K562 (cell line): ENCODE results near the gene ASXL2. TPM values are rescaled to one million over a fixed set of nuclear protein-coding genes. Genes with fewer than 3 reads are reported as not detected.

Experiments used
- ATAC-seq: fragments of 200-7000 bp; cut with Tn5 transposase; 3 replicates; pipeline ENCODE4 v1.9.1; 2020; ENCODE audit warnings: moderate library complexity
- BruUV-seq: library from RNA; stranded (reverse); fragments of 400-500 nt; replicated peaks from 2 replicates; lab custom pipeline; 2021; lab: Mats Ljungman, UMichigan
- CTCF ChIA-PET: fragments of 300-600 bp; formaldehyde crosslinking; extraction: SDS; loops from one replicate; lab custom pipeline; 2021; ENCODE audit warnings: low intra/inter-chr PET ratio; lab: Yijun Ruan, JAX
- POLR2A ChIA-PET: fragments of 300-600, 350-650 bp; sonication (Branson Sonifier 250); formaldehyde crosslinking; extraction: SDS; loops from one replicate; lab custom pipeline; 2021; ENCODE audit warnings: antibody characterized with exemption, inconsistent platforms; lab: Yijun Ruan, JAX
- DNase-seq, 4 experiments: peaks; one replicate each; pipeline versions ENCODE4 v3.0.0 to v3.0.0-alpha.2; 2011 to 2018; ENCODE audit warnings: low spot score in 3 of 4, mixed read lengths in 3 of 4; ENCODE audit errors: extremely low read depth in 1 of 4
- FAIRE-seq: peaks from 2 replicates; lab custom pipeline; 2011; peaks lifted over from hg19 to GRCh38; lab: Jason Lieb, UNC
- H2AFZ ChIP-seq: 2 replicates; pipeline ENCODE4 v1.6.0; 2011; ENCODE audit warnings: low read depth, low read length, control low read depth, inconsistent platforms
- H3K27ac ChIP-seq: fragments of 200-600 bp; 3 replicates; pipeline ENCODE4 v1.8.0; 2011; ENCODE audit warnings: low read depth, mild to moderate bottlenecking, control low read depth, inconsistent platforms, low read length, moderate library complexity, mixed read lengths; ENCODE audit errors: extremely low read depth
- H3K27me3 ChIP-seq, 2 experiments: fragments of 300-600 bp in 1 of 2; 2 replicates in 1 of 2; 3 replicates in 1 of 2; pipeline versions ENCODE4 v1.6.0 to v1.8.0; 2011; ENCODE audit warnings: inconsistent platforms in 2 of 2, low read length in 2 of 2, mild to moderate bottlenecking in 1 of 2, mixed read lengths in 1 of 2, moderate library complexity in 1 of 2; ENCODE audit not compliant: control insufficient read depth in 2 of 2, insufficient read depth in 2 of 2
- H3K36me3 ChIP-seq: fragments of 300-600 bp; 3 replicates; pipeline ENCODE4 v1.8.0; 2011; ENCODE audit warnings: mild to moderate bottlenecking, low read length, inconsistent platforms; ENCODE audit not compliant: control insufficient read depth, insufficient read depth
- H3K4me1 ChIP-seq, 2 experiments: fragments of 200-600 bp in 1 of 2; replicated peaks in 1 of 2; 2 replicates in 1 of 2; 3 replicates in 1 of 2; pipeline versions ENCODE4 v1.5.1 to v1.8.0; 2011; ENCODE audit warnings: inconsistent platforms in 2 of 2, low read length in 2 of 2, mild to moderate bottlenecking in 1 of 2, mixed read lengths in 1 of 2, moderate library complexity in 1 of 2; ENCODE audit not compliant: control insufficient read depth in 2 of 2, insufficient read depth in 2 of 2
- H3K4me2 ChIP-seq: 2 replicates; pipeline ENCODE4 v1.6.1; 2011; ENCODE audit warnings: low read length, control low read depth, inconsistent platforms, mixed read lengths; ENCODE audit not compliant: insufficient read depth
- H3K4me3 ChIP-seq: fragments of 200-600 bp; sonication (generic), shearing (Covaris generic); 2 replicates; pipeline ENCODE4 v1.5.1; 2016; ENCODE audit warnings: control low read depth, inconsistent platforms
- H3K79me2 ChIP-seq: fragments of 200-600 bp; 3 replicates; pipeline ENCODE4 v1.8.0; 2011; ENCODE audit warnings: low read length, inconsistent platforms; ENCODE audit not compliant: control insufficient read depth, insufficient read depth
- H3K9ac ChIP-seq, 2 experiments: 2 replicates each; pipeline versions ENCODE4 v1.6.0 to v1.6.1; 2011; ENCODE audit warnings: low read depth in 2 of 2, low read length in 2 of 2, control low read depth in 1 of 2, inconsistent platforms in 1 of 2, mild to moderate bottlenecking in 1 of 2, mixed read lengths in 1 of 2; ENCODE audit not compliant: insufficient read depth in 1 of 2
- H3K9me1 ChIP-seq: one replicate; pipeline ENCODE4 v1.6.0; 2011; ENCODE audit warnings: inconsistent platforms, mild to moderate bottlenecking, low read length, moderate library complexity; ENCODE audit not compliant: control insufficient read depth, insufficient read depth
- H3K9me3 ChIP-seq: replicated peaks from 2 replicates; pipeline ENCODE4 v1.5.1; 2011; ENCODE audit warnings: low read depth, low read length, inconsistent platforms; ENCODE audit not compliant: control insufficient read depth, insufficient read depth
- H4K20me1 ChIP-seq: replicated peaks from 2 replicates; pipeline ENCODE4 v1.6.1; 2011; ENCODE audit warnings: low read length, inconsistent platforms, mixed read lengths; ENCODE audit not compliant: control insufficient read depth, insufficient read depth
- BRD9 ChIP-seq: fragments of 450-650 bp; IDR thresholded peaks from 2 replicates; pipeline ENCODE4 v1.6.1; 2018; ENCODE audit warnings: low read depth; ENCODE audit not compliant: partially characterized antibody
- CTCF ChIP-seq, 3 experiments: IDR thresholded peaks in 2 of 3; conservative IDR thresholded peaks in 1 of 3; 2 replicates each; pipeline ENCODE4 v1.5.1; 2011 to 2012; ENCODE audit warnings: low read length in 3 of 3, mild to moderate bottlenecking in 3 of 3, control low read depth in 2 of 3, improper control_type of control experiment in 1 of 3, inconsistent platforms in 1 of 3, low read depth in 1 of 3, mixed read lengths in 1 of 3, moderate library complexity in 1 of 3; ENCODE audit not compliant: insufficient read depth in 2 of 3
- CTCFL ChIP-seq: IDR thresholded peaks from 2 replicates; pipeline ENCODE4 v1.6.1; 2011; ENCODE audit warnings: borderline replicate concordance, low read depth, mild to moderate bottlenecking, moderate library complexity, low read length; ENCODE audit not compliant: insufficient read depth, poor library complexity, severe bottlenecking
- EWSR1 ChIP-seq: fragments of 450-650 bp; IDR thresholded peaks from 2 replicates; pipeline ENCODE4 v1.6.1; 2018; ENCODE audit warnings: borderline replicate concordance, mild to moderate bottlenecking, low read depth, moderate library complexity; ENCODE audit not compliant: partially characterized antibody
- KLF6 ChIP-seq: fragments of 250-450 bp; sonication (Bioruptor Pico); IDR thresholded peaks from 2 replicates; pipeline ENCODE4 v1.4.0; 2020; ENCODE audit warnings: mild to moderate bottlenecking, moderate library complexity, borderline replicate concordance
- TCF3 ChIP-seq: sonication (generic); formaldehyde crosslinking; IDR thresholded peaks from 2 replicates; pipeline ENCODE4 v1.4.0; 2020; ENCODE audit warnings: mild to moderate bottlenecking, missing genetic modification reagents
- ZNF511 ChIP-seq: sonication (generic); formaldehyde crosslinking; IDR thresholded peaks from 2 replicates; pipeline ENCODE4 v1.8.0; 2022; ENCODE audit warnings: mild to moderate bottlenecking, missing genetic modification reagents
- WGBS: fragments of 100-300 bp; shearing (Covaris generic); methylation state at CpG from one replicate; pipeline ENCODE4 v1.1.6; 2016; ENCODE audit warnings: low coverage, mixed read lengths; ENCODE audit not compliant: insufficient coverage; ENCODE audit errors: missing lambda C conversion rate; 5-methylcytosine and 5-hydroxymethylcytosine counted together
- in situ Hi-C: fragments of 300-500 bp; cut with MboI; formaldehyde crosslinking; loops from 4 replicates; pipeline ENCODE4 v1.15.0; 2018; ENCODE audit warnings: inconsistent platforms, mixed read lengths
- intact Hi-C: fragments of 100-400 bp; cut with micrococcal nuclease; formaldehyde crosslinking; loops from 2 replicates; pipeline ENCODE4 v1.14.2; 2022
- polyA plus RNA-seq, 8 experiments: library from polyadenylated mRNA; depleted of rRNA in 4 of 8; stranded (reverse) in 5 of 8; unstranded in 3 of 8; fragments of >200 nt; fragmentation: Nextera tagmentation in 2 of 8; fragmentation: Illumina TruSeq in 1 of 8; extraction: Ambion mirVana in 2 of 8; extraction: Trizol in 1 of 8; gene quantifications; 2 replicates each; pipeline versions ENCODE4 v1.2.1 to v1.2.3, GENCODE V29; 2011 to 2014; ENCODE audit warnings: inconsistent platforms in 1 of 8, missing spikeins in 1 of 8
- total RNA-seq, 7 experiments: library from RNA; depleted of rRNA in 6 of 7; stranded (reverse); fragments of >200 nt in 6 of 7; fragmentation: Illumina TruSeq in 2 of 7; extraction: Trizol in 2 of 7; gene quantifications; 2 replicates each; pipeline versions ENCODE4 v1.2.1 to v1.2.3, GENCODE V29; 2011 to 2021; ENCODE audit warnings: low replicate concordance in 1 of 7

Gene ASXL2
- total and polyA plus RNA-seq, 9 of the 15 experiments (the other 6 are each of a cell fraction or from before 2014, with no cell fraction given): 2.2 to 25.9 (median 9.0) TPM

- Histone ChIP-seq H3K36me3 (peaks cover 6% of the 10 kb centered on the region; the same call in 1 of the 3 replicates), H3K9me1 (no peaks in the 10 kb centered on the region), H3K9ac (peak overlapping the region in 1 of 2 experiments; percentile 62; a peak in 1 of 4 replicates), H3K4me1 (peaks cover 17 to 22% of the 10 kb centered on the region in 2 experiments), H2AFZ (no peak overlapping the region), H3K27me3 (no peaks in the 10 kb centered on the region), H3K9me3 (no peaks in the 10 kb centered on the region), H4K20me1 (no peaks in the 10 kb centered on the region), H3K79me2 (peaks cover 89% of the 10 kb centered on the region), H3K4me2 (no peak overlapping the region), H3K4me3 (no peak overlapping the region), H3K27ac (no peak overlapping the region)
- DNase-seq (peak in 1 of 4 experiments; percentile 23), ATAC-seq (no peak), FAIRE-seq (no peak)
- TF ChIP-seq CTCF (IDR thresholded peaks at IDR 0.05 in 2 of 3, conservative IDR thresholded peaks at IDR 0.05 in 1 of 3; ENCODE audit: insufficient read depth in 2 of 3, low read depth in 1 of 3, low read length in 3 of 3) (peak in 2 of 3 experiments; percentile 18 to 38; a peak in 2 of 6 replicates), ZNF511 (CRISPR knock-in tag) (no peak), TCF3 (no peak), KLF6 (no peak), CTCFL (peak; percentile 44), BRD9 (no peak), EWSR1 (no peak)
- BruUV-seq: no TSS peak
- CTCF ChIA-PET: interaction anchor here (0.6 kb wide), 1 partner anchor 24 kb away, joined by 3 read pairs; no protein-coding TSS in a partner anchor
- intact Hi-C loops: no loop called here
- in situ Hi-C loops: no loop called here
- POLR2A ChIA-PET: interaction anchor here (2.5 kb wide), 2 partner anchors 16 to 18 kb away, joined by 5 to 10 read pairs; no protein-coding TSS in a partner anchor
- WGBS: 94% methylated on average over 9 of the region's 9 CpGs
Observed at GRCh38 chr2:25856377-25856776, 21.9 kb downstream of the ASXL2 start.
